Thyroid gland (tissue), 4 donors: ENCODE measurements around the gene CGRRF1. TPM values are rescaled to one million over a fixed set of nuclear protein-coding genes. Genes with fewer than 3 reads are reported as not detected.

Experiments used
- DNase-seq, 2 donors: peaks; one replicate each; pipeline ENCODE4 v3.0.0-alpha.2; 2019
- H3K27ac ChIP-seq, 3 donors: fragments of 200-600 bp; sonication (generic); 1 replicate in 2 of 3; 2 replicates in 1 of 3; pipeline ENCODE4 v1.5.1; 2016 to 2019; ENCODE audit warnings: mild to moderate bottlenecking in 1 of 3, moderate library complexity in 1 of 3
- H3K27me3 ChIP-seq: fragments of 200-600 bp; sonication (generic); one replicate; pipeline ENCODE4 v1.5.1; 2019
- H3K36me3 ChIP-seq, 2 donors: fragments of 200-600 bp; sonication (generic); one replicate each; pipeline ENCODE4 v1.5.1; 2016 to 2019
- H3K4me1 ChIP-seq, 2 donors: fragments of 200-600 bp; sonication (generic); one replicate each; pipeline ENCODE4 v1.5.1; 2017 to 2019
- H3K4me3 ChIP-seq, 3 donors: fragments of 200-600 bp; sonication (generic); replicated peaks in 1 of 3; 1 replicate in 2 of 3; 2 replicates in 1 of 3; pipeline ENCODE4 v1.5.1; 2016; ENCODE audit warnings: mild to moderate bottlenecking in 1 of 3
- H3K9me3 ChIP-seq: fragments of 200-600 bp; sonication (generic); one replicate; pipeline ENCODE4 v1.5.1; 2017
- POLR2A ChIP-seq, 2 donors: fragments of 450-650 bp; IDR thresholded peaks; one replicate each; pipeline ENCODE4 v1.6.1; 2017; ENCODE audit warnings: antibody characterized with exemption in 2 of 2, mild to moderate bottlenecking in 2 of 2, moderate library complexity in 1 of 2
- WGBS, 2 donors: methylation state at CpG; one replicate each; pipeline ENCODE4 v1.1.5; 2017; 5-methylcytosine and 5-hydroxymethylcytosine counted together
- intact Hi-C: fragments of 100-400 bp; cut with DNase I; formaldehyde crosslinking; loops from one replicate; pipeline ENCODE4 v1.15.1; 2023
- total RNA-seq, 4 donors: library from RNA; depleted of rRNA; stranded (reverse); fragments of >200 nt; gene quantifications; one replicate each; pipeline ENCODE4 v1.2.3, GENCODE V29; 2016
- TF ChIP-seq, protein P1 (sequence below), 6 experiments: fragments of 200-600 bp in 3 of 6; fragments of 450-650 bp in 3 of 6; sonication (generic) in 3 of 6; IDR thresholded peaks; one replicate each; pipeline ENCODE4 v1.5.1; 2016 to 2019; ENCODE audit warnings: antibody characterized with exemption in 6 of 6, mild to moderate bottlenecking in 2 of 6, inconsistent platforms in 1 of 6, moderate library complexity in 1 of 6

The CGRRF1 gene
- total RNA-seq, 4 donors from 2014 or later = 21.7 to 42.6 (median 25.8) TPM

DNA sequence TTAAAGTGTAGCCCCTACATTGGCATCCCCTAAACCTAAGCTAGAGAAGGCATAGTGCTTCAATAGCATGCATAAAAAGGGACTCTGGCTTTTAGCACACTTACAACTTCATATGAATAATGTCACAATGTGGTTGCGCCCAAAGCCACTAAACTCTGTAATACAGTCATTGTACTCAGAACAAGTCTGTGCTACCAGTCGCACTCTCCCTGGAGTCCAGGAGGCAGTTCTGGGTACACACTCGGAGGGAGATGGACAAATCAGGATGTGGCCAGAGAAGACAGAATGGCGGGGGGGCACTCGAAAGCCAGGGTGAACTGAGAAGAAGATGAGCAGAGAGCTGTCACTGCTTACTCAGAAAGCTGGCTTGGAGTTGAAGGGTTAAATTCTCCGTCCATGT lies 67.8 kb downstream of the CGRRF1 start:
- H3K27me3 ChIP-seq = no peaks in the 10 kb centered on the region
- H3K4me1 ChIP-seq = no peaks in the 10 kb centered on the region
- intact Hi-C loops = loop anchor here (5.0 kb wide), 1 partner anchor 70 kb away; no protein-coding TSS in a partner anchor

DNA sequence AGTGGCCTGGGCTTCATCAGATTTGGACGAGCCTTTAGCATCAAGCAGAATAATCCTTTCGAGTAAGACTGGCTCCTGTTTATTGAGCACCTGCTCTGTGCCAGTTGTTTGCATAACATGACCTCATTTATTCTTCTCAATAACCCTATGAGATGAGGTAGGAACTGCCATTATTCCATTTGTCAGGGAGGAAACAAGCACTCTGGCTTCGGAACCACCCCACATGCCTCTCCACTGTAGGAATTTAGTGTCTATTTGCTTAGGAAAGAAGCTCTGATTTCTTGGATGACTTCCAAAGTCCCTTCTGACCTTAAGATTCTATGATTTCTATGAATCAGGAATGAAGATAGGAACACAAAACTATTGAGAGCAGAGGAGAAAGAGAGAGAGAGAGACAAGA lies 68.3 kb downstream of the CGRRF1 start:
- Histone ChIP-seq H3K4me3 (no peak overlapping the region), H3K27me3 (no peaks in the 10 kb centered on the region), H3K9me3 (no peaks in the 10 kb centered on the region), H3K36me3 (no peaks in the 10 kb centered on the region), H3K4me1 (no peaks in the 10 kb centered on the region), H3K27ac (no peak overlapping the region)
- TF ChIP-seq, protein P1, sequence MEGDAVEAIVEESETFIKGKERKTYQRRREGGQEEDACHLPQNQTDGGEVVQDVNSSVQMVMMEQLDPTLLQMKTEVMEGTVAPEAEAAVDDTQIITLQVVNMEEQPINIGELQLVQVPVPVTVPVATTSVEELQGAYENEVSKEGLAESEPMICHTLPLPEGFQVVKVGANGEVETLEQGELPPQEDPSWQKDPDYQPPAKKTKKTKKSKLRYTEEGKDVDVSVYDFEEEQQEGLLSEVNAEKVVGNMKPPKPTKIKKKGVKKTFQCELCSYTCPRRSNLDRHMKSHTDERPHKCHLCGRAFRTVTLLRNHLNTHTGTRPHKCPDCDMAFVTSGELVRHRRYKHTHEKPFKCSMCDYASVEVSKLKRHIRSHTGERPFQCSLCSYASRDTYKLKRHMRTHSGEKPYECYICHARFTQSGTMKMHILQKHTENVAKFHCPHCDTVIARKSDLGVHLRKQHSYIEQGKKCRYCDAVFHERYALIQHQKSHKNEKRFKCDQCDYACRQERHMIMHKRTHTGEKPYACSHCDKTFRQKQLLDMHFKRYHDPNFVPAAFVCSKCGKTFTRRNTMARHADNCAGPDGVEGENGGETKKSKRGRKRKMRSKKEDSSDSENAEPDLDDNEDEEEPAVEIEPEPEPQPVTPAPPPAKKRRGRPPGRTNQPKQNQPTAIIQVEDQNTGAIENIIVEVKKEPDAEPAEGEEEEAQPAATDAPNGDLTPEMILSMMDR (IDR thresholded peaks at IDR 0.05) = no peak
- no peak for TF ChIP-seq POLR2A (IDR thresholded peaks at IDR 0.05)
- 57 to 79% methylated on average over 3 of the region's 3 CpGs for WGBS, 2 donors
- DNase-seq = no peak
- intact Hi-C loops = loop anchor here (5.0 kb wide), 1 partner anchor 69 kb away; no protein-coding TSS in a partner anchor

More for the DNA sequence above, 67.8 kb downstream of the CGRRF1 start:
- Histone ChIP-seq H3K27ac (no peak overlapping the region), H3K9me3 (no peaks in the 10 kb centered on the region), H3K4me3 (no peak overlapping the region), H3K36me3 (no peaks in the 10 kb centered on the region)
- no peak for TF ChIP-seq POLR2A (IDR thresholded peaks at IDR 0.05)
- TF ChIP-seq, protein P1 (IDR thresholded peaks at IDR 0.05) = no peak
- DNase-seq = no peak
- WGBS, 2 donors = 89 to 96% methylated on average over 6 of the region's 6 CpGs

DNA sequence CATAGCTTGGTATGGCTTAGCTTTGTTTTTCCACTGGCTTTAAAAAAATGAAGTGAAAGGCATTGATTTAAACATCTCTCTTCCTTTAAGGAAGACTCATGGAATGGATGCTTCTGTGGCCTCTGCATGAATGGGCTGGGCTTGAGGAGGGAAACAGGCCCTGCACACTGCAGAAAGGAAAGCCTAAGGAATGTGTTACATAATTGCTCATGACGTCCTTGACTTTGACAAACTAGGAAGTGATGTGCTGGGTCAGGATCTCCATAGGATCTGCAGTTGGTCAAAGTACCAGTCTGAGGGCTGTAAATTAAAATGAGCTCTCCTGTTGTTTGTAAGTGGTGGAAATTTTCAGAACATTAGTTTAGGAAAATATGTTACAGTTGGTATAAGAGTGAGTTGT lies 69.9 kb downstream of the CGRRF1 start:
- Histone ChIP-seq H3K9me3 (no peaks in the 10 kb centered on the region), H3K36me3 (no peaks in the 10 kb centered on the region), H3K27ac (no peak overlapping the region), H3K4me3 (no peak overlapping the region), H3K4me1 (no peaks in the 10 kb centered on the region), H3K27me3 (no peaks in the 10 kb centered on the region)
- intact Hi-C loops = loop anchor here (5.0 kb wide), 1 partner anchor 68 kb away; no protein-coding TSS in a partner anchor
- TF ChIP-seq, protein P1 (IDR thresholded peaks at IDR 0.05) = no peak
- no peak for TF ChIP-seq POLR2A (IDR thresholded peaks at IDR 0.05)
- WGBS, 2 donors = 35 to 41% methylated on average over 1 of the region's 1 CpG
- DNase-seq = no peak

DNA sequence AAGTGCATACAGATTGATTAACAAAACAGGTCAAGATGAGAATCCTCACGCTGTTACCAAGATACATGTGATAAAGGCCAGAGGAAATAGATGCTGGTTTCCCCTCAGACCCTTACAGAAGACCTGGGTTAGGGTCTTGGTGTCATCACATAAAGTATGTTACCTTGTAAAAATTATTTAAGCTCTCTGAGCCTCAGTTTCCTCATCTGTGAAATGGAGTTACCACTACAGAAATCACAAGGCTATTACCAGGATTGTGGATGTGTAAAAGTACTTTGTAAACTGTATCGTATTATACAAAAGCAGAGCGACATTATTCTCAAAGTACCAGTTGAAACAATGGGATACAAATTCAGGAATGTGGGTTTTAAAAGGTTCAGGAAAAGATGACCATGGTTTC lies 71.2 kb downstream of the CGRRF1 start:
- intact Hi-C loops = no loop called here
- no peaks in the 10 kb centered on the region for H3K36me3 ChIP-seq
- DNase-seq = no peak
- no peak overlapping the region for H3K27ac ChIP-seq
- no peak overlapping the region for H3K4me3 ChIP-seq
- 97 to 98% methylated on average over 3 of the region's 3 CpGs for WGBS, 2 donors
- H3K9me3 ChIP-seq = no peaks in the 10 kb centered on the region
- no peaks in the 10 kb centered on the region for H3K27me3 ChIP-seq
- no peaks in the 10 kb centered on the region for H3K4me1 ChIP-seq
- TF ChIP-seq, protein P1 (IDR thresholded peaks at IDR 0.05) = no peak
- no peak for TF ChIP-seq POLR2A (IDR thresholded peaks at IDR 0.05)

DNA sequence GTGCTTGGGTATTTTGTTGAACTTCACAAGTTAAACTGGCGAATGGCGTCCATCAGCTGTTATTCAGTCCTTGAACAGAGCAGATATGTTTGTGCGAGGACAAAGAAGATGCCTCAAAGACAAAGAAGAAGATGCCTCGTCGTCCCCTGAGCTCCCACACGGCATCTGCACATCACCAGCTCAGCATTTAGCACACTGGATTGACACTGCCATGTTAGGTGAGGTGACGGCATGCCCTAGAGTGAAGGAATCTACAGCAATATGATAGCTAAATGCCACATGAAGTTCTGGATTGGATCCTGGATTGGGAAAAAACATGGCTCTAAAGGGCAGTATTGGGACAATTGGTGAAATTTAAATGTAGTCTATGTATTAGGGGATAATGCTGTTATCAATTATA lies 72.6 kb downstream of the CGRRF1 start:
- TF ChIP-seq, protein P1 (IDR thresholded peaks at IDR 0.05) = no peak
- TF ChIP-seq POLR2A (IDR thresholded peaks at IDR 0.05) = no peak
- intact Hi-C loops = no loop called here
- WGBS, 2 donors = 92 to 93% methylated on average over 7 of the region's 7 CpGs
- no peak overlapping the region for H3K27ac ChIP-seq
- H3K27me3 ChIP-seq = no peaks in the 10 kb centered on the region
- no peaks in the 10 kb centered on the region for H3K9me3 ChIP-seq
- H3K4me3 ChIP-seq = no peak overlapping the region
- no peaks in the 10 kb centered on the region for H3K4me1 ChIP-seq
- DNase-seq = no peak
- H3K36me3 ChIP-seq = no peaks in the 10 kb centered on the region
